GM19455 (cell line): ENCODE measurements around the gene KANSL1.
"Not testable (repeated sequence)": the region's sequence is repeated elsewhere in the genome, so short reads cannot be mapped to it uniquely, and the experiment has no call there.

Experiments
- ATAC-seq: cut with Tn5 transposase; IDR thresholded peaks from one replicate; pipeline ENCODE4 v1.9.1; 2021; ENCODE audit not compliant: unreplicated experiment

The KANSL1 gene

DNA sequence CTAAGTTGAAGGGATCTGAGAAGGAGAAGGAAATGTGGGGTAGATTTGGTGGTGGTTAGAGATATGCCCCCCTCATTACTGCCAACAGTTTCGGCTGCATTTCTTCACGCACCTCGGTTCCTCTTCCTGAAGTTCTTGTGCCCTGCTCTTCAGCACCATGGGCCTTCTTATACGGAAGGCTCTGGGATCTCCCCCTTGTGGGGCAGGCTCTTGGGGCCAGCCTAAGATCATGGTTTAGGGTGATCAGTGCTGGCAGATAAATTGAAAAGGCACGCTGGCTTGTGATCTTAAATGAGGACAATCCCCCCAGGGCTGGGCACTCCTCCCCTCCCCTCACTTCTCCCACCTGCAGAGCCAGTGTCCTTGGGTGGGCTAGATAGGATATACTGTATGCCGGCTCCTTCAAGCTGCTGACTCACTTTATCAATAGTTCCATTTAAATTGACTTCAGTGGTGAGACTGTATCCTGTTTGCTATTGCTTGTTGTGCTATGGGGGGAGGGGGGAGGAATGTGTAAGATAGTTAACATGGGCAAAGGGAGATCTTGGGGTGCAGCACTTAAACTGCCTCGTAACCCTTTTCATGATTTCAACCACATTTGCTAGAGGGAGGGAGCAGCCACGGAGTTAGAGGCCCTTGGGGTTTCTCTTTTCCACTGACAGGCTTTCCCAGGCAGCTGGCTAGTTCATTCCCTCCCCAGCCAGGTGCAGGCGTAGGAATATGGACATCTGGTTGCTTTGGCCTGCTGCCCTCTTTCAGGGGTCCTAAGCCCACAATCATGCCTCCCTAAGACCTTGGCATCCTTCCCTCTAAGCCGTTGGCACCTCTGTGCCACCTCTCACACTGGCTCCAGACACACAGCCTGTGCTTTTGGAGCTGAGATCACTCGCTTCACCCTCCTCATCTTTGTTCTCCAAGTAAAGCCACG is 165.9 kb downstream of the KANSL1 start:
- no peak for ATAC-seq

DNA sequence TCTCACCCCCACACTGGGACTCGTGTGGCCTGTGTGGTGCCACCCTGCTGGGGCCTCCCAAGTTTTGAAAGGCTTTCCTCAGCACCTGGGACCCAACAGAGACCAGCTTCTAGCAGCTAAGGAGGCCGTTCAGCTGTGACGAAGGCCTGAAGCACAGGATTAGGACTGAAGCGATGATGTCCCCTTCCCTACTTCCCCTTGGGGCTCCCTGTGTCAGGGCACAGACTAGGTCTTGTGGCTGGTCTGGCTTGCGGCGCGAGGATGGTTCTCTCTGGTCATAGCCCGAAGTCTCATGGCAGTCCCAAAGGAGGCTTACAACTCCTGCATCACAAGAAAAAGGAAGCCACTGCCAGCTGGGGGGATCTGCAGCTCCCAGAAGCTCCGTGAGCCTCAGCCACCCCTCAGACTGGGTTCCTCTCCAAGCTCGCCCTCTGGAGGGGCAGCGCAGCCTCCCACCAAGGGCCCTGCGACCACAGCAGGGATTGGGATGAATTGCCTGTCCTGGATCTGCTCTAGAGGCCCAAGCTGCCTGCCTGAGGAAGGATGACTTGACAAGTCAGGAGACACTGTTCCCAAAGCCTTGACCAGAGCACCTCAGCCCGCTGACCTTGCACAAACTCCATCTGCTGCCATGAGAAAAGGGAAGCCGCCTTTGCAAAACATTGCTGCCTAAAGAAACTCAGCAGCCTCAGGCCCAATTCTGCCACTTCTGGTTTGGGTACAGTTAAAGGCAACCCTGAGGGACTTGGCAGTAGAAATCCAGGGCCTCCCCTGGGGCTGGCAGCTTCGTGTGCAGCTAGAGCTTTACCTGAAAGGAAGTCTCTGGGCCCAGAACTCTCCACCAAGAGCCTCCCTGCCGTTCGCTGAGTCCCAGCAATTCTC is 166.8 kb downstream of the KANSL1 start:
- no peak for ATAC-seq

DNA sequence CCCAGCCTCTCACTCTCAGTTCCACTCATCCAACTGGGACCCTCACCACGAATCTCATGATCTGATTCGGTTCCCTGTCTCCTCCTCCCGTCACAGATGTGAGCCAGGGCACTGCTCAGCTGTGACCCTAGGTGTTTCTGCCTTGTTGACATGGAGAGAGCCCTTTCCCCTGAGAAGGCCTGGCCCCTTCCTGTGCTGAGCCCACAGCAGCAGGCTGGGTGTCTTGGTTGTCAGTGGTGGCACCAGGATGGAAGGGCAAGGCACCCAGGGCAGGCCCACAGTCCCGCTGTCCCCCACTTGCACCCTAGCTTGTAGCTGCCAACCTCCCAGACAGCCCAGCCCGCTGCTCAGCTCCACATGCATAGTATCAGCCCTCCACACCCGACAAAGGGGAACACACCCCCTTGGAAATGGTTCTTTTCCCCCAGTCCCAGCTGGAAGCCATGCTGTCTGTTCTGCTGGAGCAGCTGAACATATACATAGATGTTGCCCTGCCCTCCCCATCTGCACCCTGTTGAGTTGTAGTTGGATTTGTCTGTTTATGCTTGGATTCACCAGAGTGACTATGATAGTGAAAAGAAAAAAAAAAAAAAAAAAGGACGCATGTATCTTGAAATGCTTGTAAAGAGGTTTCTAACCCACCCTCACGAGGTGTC is 167.6 kb downstream of the KANSL1 start:
- ATAC-seq: no peak

DNA sequence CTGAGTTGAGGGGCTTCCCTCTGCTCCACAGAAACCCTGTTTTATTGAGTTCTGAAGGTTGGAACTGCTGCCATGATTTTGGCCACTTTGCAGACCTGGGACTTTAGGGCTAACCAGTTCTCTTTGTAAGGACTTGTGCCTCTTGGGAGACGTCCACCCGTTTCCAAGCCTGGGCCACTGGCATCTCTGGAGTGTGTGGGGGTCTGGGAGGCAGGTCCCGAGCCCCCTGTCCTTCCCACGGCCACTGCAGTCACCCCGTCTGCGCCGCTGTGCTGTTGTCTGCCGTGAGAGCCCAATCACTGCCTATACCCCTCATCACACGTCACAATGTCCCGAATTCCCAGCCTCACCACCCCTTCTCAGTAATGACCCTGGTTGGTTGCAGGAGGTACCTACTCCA is 168.2 kb downstream of the KANSL1 start:
- ATAC-seq: no peak

DNA sequence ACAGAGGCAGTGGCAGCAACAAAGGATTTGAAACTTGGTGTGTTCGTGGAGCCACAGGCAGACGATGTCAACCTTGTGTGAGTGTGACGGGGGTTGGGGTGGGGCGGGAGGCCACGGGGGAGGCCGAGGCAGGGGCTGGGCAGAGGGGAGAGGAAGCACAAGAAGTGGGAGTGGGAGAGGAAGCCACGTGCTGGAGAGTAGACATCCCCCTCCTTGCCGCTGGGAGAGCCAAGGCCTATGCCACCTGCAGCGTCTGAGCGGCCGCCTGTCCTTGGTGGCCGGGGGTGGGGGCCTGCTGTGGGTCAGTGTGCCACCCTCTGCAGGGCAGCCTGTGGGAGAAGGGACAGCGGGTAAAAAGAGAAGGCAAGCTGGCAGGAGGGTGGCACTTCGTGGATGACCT is 168.6 kb downstream of the KANSL1 start:
- no peak for ATAC-seq

DNA sequence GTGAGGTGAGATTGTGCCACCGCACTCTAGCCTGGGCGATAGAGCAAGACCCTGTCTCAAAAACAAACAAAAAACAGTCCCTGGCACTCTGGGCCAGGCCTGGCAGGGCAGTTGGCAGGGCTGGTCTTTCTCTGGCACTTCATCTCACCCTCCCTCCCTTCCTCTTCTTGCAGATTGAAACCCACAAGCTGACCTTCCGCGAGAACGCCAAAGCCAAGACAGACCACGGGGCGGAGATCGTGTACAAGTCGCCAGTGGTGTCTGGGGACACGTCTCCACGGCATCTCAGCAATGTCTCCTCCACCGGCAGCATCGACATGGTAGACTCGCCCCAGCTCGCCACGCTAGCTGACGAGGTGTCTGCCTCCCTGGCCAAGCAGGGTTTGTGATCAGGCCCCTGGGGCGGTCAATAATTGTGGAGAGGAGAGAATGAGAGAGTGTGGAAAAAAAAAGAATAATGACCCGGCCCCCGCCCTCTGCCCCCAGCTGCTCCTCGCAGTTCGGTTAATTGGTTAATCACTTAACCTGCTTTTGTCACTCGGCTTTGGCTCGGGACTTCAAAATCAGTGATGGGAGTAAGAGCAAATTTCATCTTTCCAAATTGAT is 169.3 kb downstream of the KANSL1 start:
- ATAC-seq: no peak

DNA sequence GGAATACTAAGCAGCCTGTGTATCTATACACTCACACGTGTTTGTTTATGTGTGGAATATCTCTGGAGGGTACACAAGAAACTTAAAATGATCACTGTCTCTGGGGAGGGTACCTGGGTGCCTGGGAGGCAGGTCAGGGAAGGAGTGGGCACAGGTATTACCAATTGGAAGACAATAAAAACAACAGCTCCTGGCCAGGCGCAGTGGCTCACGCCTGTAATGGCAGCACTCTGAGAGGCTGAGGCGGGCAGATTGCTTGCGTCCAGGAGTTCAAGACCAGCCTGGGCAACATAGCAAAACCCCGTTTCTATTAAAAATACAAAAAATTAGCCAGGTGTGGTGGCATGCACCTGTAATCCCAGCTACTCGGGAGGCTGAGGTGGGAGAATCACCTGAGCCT is 169.9 kb downstream of the KANSL1 start:
- not testable (repeated sequence) for ATAC-seq

DNA sequence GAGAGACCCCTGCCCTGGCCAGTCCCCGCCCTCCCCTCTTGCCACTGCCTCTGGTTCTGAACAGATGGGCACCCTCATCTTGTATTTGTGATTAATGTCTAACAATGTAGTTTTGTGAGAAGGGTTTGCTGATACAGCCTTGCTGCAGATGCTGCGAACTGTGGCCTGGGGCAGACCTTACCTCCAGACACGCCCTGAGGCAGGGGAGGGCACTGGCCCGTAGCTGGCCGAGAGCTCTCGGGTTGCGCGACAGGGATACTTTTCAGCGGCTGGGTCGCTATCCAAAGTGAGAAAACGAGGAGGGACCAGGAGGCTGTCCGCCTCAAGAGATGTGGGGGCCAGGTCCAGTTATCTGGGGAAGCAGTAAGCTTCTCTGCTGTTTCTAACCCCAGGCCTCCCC is 172.2 kb downstream of the KANSL1 start:
- no peak for ATAC-seq

DNA sequence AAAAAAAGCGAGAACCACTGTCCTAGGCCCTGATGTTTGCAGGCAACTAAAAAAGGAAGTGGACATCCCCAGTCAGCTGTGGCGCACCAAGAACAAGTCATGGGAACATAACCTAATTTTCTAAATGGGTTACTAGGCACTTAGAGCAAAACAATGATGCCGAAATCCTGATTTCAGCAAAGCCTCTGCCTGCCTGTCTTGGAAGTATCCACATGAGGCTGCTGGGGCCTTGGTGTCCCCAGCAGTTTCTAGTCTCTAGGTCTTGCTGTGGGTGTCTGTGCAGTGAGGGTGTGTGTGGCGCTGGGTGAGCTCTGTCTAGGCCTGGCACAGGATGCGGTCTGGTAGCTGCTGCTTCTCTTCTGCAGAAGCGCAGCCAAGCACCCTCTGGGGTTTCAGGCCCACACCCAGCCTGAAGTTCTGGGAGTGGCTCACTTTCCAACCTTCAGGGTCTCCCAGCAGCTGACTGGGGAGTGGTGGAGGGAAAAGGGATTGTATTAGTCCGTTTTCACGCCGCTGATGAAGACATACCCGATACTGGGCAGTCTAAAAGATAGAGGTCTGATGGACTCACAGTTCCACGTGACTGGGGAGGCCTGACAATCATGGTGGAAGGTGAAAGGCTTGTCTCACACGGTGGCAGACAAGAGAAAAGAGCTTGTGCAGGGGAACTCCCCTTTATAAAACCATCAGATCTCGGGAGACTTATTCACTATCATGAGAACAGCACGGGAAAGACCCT is 173.0 kb downstream of the KANSL1 start:
- ATAC-seq: no peak

DNA sequence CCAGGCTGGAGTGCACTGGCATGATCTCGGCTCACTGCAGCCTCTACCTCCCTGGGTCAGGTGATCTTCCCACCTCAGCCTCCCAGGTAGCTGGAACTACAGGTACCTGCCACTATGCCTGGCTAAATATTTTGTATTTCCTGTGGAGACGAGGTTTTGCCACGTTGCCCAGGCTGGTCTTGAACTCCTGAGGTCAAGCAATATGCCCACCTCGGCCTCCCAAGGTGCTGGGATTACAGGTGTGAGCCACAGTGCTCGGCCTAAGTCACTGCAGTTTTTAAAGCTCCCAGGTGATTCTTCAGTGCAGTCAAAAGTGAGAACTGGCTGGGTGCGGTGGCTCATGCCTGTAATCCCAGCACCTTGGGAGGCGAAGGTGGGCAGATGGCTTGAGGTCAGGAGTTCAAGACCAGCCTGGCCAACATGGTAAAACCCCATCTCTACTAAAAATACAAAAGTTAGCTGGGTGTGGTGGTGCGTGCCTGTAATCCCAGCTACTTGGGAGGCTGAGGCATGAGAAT is 173.8 kb downstream of the KANSL1 start:
- ATAC-seq: not testable (repeated sequence)

DNA sequence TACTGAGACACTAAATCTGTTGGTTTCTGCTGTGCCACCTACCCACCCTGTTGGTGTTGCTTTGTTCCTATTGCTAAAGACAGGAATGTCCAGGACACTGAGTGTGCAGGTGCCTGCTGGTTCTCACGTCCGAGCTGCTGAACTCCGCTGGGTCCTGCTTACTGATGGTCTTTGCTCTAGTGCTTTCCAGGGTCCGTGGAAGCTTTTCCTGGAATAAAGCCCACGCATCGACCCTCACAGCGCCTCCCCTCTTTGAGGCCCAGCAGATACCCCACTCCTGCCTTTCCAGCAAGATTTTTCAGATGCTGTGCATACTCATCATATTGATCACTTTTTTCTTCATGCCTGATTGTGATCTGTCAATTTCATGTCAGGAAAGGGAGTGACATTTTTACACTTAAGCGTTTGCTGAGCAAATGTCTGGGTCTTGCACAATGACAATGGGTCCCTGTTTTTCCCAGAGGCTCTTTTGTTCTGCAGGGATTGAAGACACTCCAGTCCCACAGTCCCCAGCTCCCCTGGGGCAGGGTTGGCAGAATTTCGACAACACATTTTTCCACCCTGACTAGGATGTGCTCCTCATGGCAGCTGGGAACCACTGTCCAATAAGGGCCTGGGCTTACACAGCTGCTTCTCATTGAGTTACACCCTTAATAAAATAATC is 179.6 kb downstream of the KANSL1 start:
- no peak for ATAC-seq

DNA sequence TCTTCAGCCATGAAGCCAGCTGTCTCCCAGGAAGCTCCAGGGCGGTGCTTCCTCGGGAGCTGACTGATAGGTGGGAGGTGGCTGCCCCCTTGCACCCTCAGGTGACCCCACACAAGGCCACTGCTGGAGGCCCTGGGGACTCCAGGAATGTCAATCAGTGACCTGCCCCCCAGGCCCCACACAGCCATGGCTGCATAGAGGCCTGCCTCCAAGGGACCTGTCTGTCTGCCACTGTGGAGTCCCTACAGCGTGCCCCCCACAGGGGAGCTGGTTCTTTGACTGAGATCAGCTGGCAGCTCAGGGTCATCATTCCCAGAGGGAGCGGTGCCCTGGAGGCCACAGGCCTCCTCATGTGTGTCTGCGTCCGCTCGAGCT is 180.1 kb downstream of the KANSL1 start:
- ATAC-seq: no peak

DNA sequence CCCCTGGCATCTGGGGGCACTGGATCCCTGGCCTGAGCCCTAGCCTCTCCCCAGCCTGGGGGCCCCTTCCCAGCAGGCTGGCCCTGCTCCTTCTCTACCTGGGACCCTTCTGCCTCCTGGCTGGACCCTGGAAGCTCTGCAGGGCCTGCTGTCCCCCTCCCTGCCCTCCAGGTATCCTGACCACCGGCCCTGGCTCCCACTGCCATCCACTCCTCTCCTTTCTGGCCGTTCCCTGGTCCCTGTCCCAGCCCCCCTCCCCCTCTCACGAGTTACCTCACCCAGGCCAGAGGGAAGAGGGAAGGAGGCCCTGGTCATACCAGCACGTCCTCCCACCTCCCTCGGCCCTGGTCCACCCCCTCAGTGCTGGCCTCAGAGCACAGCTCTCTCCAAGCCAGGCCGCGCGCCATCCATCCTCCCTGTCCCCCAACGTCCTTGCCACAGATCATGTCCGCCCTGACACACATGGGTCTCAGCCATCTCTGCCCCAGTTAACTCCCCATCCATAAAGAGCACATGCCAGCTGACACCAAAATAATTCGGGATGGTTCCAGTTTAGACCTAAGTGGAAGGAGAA is 180.6 kb downstream of the KANSL1 start:
- ATAC-seq: no peak

DNA sequence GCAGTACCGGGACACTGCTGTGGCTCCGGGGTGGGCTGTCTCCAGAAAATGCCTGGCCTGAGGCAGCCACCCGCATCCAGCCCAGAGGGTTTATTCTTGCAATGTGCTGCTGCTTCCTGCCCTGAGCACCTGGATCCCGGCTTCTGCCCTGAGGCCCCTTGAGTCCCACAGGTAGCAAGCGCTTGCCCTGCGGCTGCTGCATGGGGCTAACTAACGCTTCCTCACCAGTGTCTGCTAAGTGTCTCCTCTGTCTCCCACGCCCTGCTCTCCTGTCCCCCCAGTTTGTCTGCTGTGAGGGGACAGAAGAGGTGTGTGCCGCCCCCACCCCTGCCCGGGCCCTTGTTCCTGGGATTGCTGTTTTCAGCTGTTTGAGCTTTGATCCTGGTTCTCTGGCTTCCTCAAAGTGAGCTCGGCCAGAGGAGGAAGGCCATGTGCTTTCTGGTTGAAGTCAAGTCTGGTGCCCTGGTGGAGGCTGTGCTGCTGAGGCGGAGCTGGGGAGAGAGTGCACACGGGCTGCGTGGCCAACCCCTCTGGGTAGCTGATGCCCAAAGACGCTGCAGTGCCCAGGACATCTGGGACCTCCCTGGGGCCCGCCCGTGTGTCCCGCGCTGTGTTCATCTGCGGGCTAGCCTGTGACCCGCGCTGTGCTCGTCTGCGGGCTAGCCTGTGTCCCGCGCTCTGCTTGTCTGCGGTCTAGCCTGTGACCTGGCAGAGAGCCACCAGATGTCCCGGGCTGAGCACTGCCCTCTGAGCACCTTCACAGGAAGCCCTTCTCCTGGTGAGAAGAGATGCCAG is 181.3 kb downstream of the KANSL1 start:
- no peak for ATAC-seq

DNA sequence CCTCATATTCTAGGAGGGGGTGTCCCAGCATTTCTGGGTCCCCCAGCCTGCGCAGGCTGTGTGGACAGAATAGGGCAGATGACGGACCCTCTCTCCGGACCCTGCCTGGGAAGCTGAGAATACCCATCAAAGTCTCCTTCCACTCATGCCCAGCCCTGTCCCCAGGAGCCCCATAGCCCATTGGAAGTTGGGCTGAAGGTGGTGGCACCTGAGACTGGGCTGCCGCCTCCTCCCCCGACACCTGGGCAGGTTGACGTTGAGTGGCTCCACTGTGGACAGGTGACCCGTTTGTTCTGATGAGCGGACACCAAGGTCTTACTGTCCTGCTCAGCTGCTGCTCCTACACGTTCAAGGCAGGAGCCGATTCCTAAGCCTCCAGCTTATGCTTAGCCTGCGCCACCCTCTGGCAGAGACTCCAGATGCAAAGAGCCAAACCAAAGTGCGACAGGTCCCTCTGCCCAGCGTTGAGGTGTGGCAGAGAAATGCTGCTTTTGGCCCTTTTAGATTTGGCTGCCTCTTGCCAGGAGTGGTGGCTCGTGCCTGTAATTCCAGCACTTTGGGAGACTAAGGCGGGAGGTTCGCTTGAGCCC is 182.5 kb downstream of the KANSL1 start:
- ATAC-seq: no peak

DNA sequence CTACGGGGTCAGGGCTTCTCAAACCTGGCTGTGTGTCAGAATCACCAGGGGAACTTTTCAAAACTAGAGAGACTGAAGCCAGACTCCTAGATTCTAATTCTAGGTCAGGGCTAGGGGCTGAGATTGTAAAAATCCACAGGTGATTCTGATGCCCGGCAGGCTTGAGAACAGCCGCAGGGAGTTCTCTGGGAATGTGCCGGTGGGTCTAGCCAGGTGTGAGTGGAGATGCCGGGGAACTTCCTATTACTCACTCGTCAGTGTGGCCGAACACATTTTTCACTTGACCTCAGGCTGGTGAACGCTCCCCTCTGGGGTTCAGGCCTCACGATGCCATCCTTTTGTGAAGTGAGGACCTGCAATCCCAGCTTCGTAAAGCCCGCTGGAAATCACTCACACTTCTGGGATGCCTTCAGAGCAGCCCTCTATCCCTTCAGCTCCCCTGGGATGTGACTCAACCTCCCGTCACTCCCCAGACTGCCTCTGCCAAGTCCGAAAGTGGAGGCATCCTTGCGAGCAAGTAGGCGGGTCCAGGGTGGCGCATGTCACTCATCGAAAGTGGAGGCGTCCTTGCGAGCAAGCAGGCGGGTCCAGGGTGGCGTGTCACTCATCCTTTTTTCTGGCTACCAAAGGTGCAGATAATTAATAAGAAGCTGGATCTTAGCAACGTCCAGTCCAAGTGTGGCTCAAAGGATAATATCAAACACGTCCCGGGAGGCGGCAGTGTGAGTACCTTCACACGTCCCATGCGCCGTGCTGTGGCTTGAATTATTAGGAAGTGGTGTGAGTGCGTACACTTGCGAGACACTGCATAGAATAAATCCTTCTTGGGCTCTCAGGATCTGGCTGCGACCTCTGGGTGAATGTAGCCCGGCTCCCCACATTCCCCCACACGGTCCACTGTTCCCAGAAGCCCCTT is 183.3 kb downstream of the KANSL1 start:
- ATAC-seq: no peak

DNA sequence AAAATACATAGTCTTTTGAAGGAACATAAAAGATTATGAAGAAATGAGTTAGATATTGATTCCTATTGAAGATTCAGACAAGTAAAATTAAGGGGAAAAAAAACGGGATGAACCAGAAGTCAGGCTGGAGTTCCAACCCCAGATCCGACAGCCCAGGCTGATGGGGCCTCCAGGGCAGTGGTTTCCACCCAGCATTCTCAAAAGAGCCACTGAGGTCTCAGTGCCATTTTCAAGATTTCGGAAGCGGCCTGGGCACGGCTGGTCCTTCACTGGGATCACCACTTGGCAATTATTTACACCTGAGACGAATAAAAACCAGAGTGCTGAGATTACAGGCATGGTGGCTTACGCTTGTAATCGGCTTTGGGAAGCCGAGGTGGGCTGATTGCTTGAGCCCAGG is 184.6 kb downstream of the KANSL1 start:
- ATAC-seq: no peak
